Small intestine (tissue), 7 donors: ENCODE measurements around the gene SNX22. TPM values are rescaled to one million over a fixed set of nuclear protein-coding genes. Genes with fewer than 3 reads are reported as not detected.

Experiments used
- DNase-seq, 2 donors: peaks; one replicate each; pipeline versions ENCODE4 v3.0.0 to v3.0.0-alpha.2; 2013
- FAIRE-seq: peaks from 2 replicates; lab custom pipeline; 2012; peaks lifted over from hg19 to GRCh38; lab: Jason Lieb, UNC
- H3K27ac ChIP-seq, 3 donors: one replicate each; pipeline ENCODE4 v1.5.1; 2013; ENCODE audit warnings: low read length in 2 of 3, mild to moderate bottlenecking in 2 of 3, control low read depth in 1 of 3, inconsistent platforms in 1 of 3, low read depth in 1 of 3, moderate library complexity in 1 of 3
- H3K27me3 ChIP-seq, 3 donors: one replicate each; pipeline ENCODE4 v1.6.1; 2013; ENCODE audit warnings: low read length in 3 of 3, inconsistent platforms in 1 of 3; ENCODE audit not compliant: control insufficient read depth in 3 of 3, insufficient read depth in 3 of 3
- H3K36me3 ChIP-seq, 3 donors: one replicate each; pipeline ENCODE4 v1.6.1; 2013; ENCODE audit warnings: low read length in 3 of 3, inconsistent platforms in 1 of 3, low read depth in 1 of 3, mild to moderate bottlenecking in 1 of 3, moderate library complexity in 1 of 3; ENCODE audit not compliant: control insufficient read depth in 3 of 3, insufficient read depth in 2 of 3
- H3K4me1 ChIP-seq, 3 donors: one replicate each; pipeline ENCODE4 v1.6.1; 2013; ENCODE audit warnings: low read length in 2 of 3, inconsistent platforms in 1 of 3, low read depth in 1 of 3, mild to moderate bottlenecking in 1 of 3, moderate library complexity in 1 of 3; ENCODE audit not compliant: control insufficient read depth in 3 of 3, insufficient read depth in 2 of 3
- H3K4me3 ChIP-seq, 3 donors: one replicate each; pipeline ENCODE4 v1.5.1; 2013; ENCODE audit warnings: low read length in 3 of 3, control low read depth in 1 of 3, inconsistent platforms in 1 of 3, low read depth in 1 of 3, mild to moderate bottlenecking in 1 of 3, moderate library complexity in 1 of 3
- H3K9me3 ChIP-seq, 2 donors: one replicate each; pipeline ENCODE4 v1.6.1; 2013; ENCODE audit warnings: low read depth in 1 of 2, low read length in 1 of 2; ENCODE audit not compliant: control insufficient read depth in 2 of 2, insufficient read depth in 1 of 2
- WGBS, 3 donors: extraction: QIAGEN DNeasy Blood & Tissue Kit; methylation state at CpG; one replicate each; pipeline ENCODE4 v1.1.7; 2013; 5-methylcytosine and 5-hydroxymethylcytosine counted together
- polyA plus RNA-seq, 4 donors: library from polyadenylated mRNA; stranded (reverse) in 3 of 4; unstranded in 1 of 4; fragments of 200-250 nt in 3 of 4; fragments of 120-200 nt in 1 of 4; gene quantifications; one replicate each; pipeline versions ENCODE4 v1.2.1 to v1.2.3, GENCODE V29; 2013
- donor health status: healthy with polysubstance abuse.
- donor health status: control.
- donor health status: control.
- donor health status: Bipolar disorder and iron deficiency.
- donor health status: healthy.

SNX22 gene
- polyA plus RNA-seq, 4 donors: 0.54 to 1.8 (median 1.1) TPM

DNA sequence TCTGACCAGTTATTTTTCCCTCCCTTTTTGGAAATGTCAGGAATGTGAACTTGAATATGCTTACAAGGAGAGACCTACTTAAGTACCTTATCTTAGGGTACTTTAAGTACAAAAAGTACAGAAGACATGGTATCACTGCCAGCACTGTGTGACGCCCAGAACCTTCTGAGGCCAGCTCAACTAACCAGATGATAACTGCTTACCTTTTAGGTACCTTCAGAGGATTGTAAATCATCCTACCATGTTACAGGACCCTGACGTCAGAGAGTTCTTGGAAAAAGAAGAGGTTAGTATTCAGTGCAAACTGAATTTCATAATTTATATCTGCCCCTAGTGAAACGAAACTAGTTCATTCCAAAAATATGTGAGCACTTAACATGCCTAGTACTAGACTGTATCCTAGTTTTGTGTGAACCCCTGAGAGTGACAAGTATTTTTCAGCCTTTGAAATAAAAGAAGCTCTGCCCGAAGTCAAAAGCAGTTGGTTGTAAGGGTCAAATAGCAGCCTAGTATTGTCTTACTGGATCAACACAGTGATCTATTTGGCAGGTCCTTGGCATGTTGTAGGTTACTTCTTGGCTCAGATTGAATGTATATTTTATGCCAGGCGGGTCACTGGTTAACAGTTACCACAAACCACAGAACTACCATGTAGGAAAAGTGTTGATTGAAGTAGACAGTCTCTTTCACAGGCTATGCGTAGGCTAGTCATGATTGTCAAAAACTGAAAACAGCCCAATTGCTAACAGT, 23.8 kb upstream of the SNX22 start:
- H3K27me3 ChIP-seq: no peaks in the 10 kb centered on the region
- H3K9me3 ChIP-seq: no peaks in the 10 kb centered on the region
- no peak for FAIRE-seq
- no peak overlapping the region for H3K27ac ChIP-seq
- WGBS, 3 donors: 88 to 92% (median 89%) methylated on average over 6 of the region's 6 CpGs
- H3K4me3 ChIP-seq: no peak overlapping the region
- no peaks in the 10 kb centered on the region for H3K4me1 ChIP-seq
- H3K36me3 ChIP-seq: peaks cover 19 to 45% (median 44%) of the 10 kb centered on the region in 3 donors
- no peak for DNase-seq

GRCh38 chr15:64130159-64130558, 21.4 kb upstream of the SNX22 start:
- Histone ChIP-seq H3K9me3 (no peaks in the 10 kb centered on the region), H3K27me3 (no peaks in the 10 kb centered on the region), H3K36me3 (peaks cover 31 to 60% (median 51%) of the 10 kb centered on the region in 3 donors), H3K4me1 (no peaks in the 10 kb centered on the region), H3K4me3 (no peak overlapping the region), H3K27ac (no peak overlapping the region)
- DNase-seq: no peak
- FAIRE-seq: no peak
- WGBS, 3 donors: 95 to 99% (median 97%) methylated on average over 3 of the region's 3 CpGs

DNA sequence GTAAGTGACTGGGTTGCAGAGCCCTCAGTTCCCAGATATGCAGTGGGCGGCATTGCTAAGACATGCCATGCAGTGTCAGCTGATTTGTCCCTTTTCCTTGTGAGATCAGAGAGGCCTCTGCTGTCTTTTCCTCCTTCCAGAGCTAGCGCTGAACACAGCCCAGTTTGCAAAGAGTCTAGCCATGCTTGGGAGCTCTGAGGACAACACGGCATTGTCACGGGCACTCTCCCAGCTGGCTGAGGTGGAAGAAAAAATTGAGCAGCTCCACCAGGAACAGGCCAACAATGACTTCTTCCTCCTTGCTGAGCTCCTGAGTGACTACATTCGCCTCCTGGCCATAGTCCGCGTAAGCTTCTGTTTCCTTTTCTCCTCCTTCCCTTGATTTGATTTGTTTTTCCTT, 20.0 kb upstream of the SNX22 start:
- FAIRE-seq (no peak), DNase-seq (no peak)
- Histone ChIP-seq H3K4me1 (no peaks in the 10 kb centered on the region), H3K36me3 (peaks cover 31 to 66% (median 51%) of the 10 kb centered on the region in 3 donors), H3K27me3 (no peaks in the 10 kb centered on the region), H3K27ac (no peak overlapping the region), H3K4me3 (no peak overlapping the region), H3K9me3 (no peaks in the 10 kb centered on the region)
- 94 to 96% (median 94%) methylated on average over 7 of the region's 7 CpGs for WGBS, 3 donors

- 95 to 96% (median 95%) methylated on average over 4 of the region's 4 CpGs for WGBS, 3 donors
- no peaks in the 10 kb centered on the region for H3K4me1 ChIP-seq
- FAIRE-seq: no peak
- no peak overlapping the region for H3K27ac ChIP-seq
- DNase-seq: no peak
- H3K36me3 ChIP-seq: peaks cover 31 to 73% (median 51%) of the 10 kb centered on the region in 3 donors
- H3K9me3 ChIP-seq: no peaks in the 10 kb centered on the region
- no peak overlapping the region for H3K4me3 ChIP-seq
- no peaks in the 10 kb centered on the region for H3K27me3 ChIP-seq
These were observed 19.3 kb upstream of the SNX22 start for GRCh38 chr15:64132217-64132616.

DNA sequence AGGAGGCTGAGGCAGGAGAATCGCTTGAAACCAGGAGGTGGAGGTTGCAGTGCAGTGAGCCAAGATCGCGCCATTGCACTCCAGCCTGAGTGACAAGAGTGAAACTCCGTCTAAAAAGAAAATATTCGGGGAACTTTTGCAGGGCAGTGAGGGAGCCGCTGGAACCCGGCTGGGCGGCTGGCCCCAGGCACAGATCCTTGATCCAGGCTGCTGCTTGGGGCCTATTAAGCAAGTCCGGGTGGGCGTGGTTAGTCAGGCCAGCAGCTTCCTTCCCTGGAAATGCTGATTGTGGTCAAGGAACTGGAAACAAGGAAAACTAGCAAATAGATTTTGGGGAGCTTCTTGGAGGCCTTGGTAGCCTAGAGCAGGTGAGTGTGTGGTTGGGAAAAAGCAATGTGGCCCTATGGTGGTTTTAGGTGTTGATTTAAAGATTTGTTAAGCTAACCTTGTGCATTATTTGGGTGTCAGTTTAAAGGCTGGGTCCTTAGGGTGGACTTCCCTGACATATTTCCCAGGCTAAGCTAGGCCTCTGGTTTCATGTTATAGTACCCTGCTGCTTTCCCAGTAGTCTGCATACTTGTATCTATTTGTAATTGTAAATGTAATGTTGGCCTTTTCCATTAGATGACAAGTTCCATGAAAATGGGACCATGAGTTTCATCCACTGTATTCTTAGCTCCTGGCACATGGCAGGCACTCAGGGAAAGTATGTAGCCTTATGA, 17.7 kb upstream of the SNX22 start:
- FAIRE-seq (no peak), DNase-seq (no peak)
- H3K36me3 ChIP-seq: peaks cover 33 to 80% (median 49%) of the 10 kb centered on the region in 3 donors
- H3K27ac ChIP-seq: no peak overlapping the region
- no peaks in the 10 kb centered on the region for H3K9me3 ChIP-seq
- 94 to 97% (median 95%) methylated on average over 10 of the region's 10 CpGs for WGBS, 3 donors
- H3K4me1 ChIP-seq: no peaks in the 10 kb centered on the region
- no peak overlapping the region for H3K4me3 ChIP-seq
- H3K27me3 ChIP-seq: no peaks in the 10 kb centered on the region

DNA sequence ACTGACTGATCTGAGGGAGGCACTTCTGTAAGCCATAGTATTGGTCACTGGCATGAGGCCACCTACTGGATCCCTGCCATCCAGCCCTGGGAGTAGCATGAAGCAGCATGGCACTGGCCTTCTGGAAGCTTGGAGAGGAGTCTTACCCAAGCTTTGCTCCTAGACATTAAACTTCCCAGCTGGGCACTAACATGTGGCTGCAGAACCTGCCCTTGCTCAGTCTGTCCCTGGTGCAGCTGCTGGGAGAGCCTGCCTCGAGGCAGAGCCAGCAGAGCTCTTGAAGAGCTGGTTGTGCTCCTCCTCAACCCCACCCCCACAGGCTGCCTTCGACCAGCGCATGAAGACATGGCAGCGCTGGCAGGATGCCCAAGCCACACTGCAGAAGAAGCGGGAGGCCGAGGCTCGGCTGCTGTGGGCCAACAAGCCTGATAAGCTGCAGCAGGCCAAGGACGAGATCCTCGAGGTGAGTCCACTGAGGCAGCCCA, 17.1 kb upstream of the SNX22 start:
- H3K27ac ChIP-seq: no peak overlapping the region
- no peaks in the 10 kb centered on the region for H3K4me1 ChIP-seq
- no peaks in the 10 kb centered on the region for H3K9me3 ChIP-seq
- no peak overlapping the region for H3K4me3 ChIP-seq
- H3K27me3 ChIP-seq: no peaks in the 10 kb centered on the region
- no peak for DNase-seq
- 83 to 90% (median 83%) methylated on average over 9 of the region's 9 CpGs for WGBS, 3 donors
- FAIRE-seq: no peak
- peaks cover 33 to 77% (median 47%) of the 10 kb centered on the region in 3 donors for H3K36me3 ChIP-seq

- DNase-seq (no peak), FAIRE-seq (no peak)
- Histone ChIP-seq H3K9me3 (no peaks in the 10 kb centered on the region), H3K27me3 (no peaks in the 10 kb centered on the region), H3K4me3 (no peak overlapping the region), H3K36me3 (peaks cover 25 to 66% (median 40%) of the 10 kb centered on the region in 3 donors), H3K27ac (no peak overlapping the region), H3K4me1 (no peaks in the 10 kb centered on the region)
- WGBS, 3 donors: 93 to 97% (median 95%) methylated on average over 7 of the region's 7 CpGs
These were observed 15.2 kb upstream of the SNX22 start for GRCh38 chr15:64136347-64136746.

- H3K27me3 ChIP-seq: no peaks in the 10 kb centered on the region
- DNase-seq (no peak), FAIRE-seq (no peak)
- no peaks in the 10 kb centered on the region for H3K9me3 ChIP-seq
- H3K4me3 ChIP-seq: no peak overlapping the region
- H3K27ac ChIP-seq: no peak overlapping the region
- 70 to 75% (median 70%) methylated on average over 8 of the region's 8 CpGs for WGBS, 3 donors
- H3K36me3 ChIP-seq: peaks cover 19 to 67% (median 32%) of the 10 kb centered on the region in 3 donors
- H3K4me1 ChIP-seq: no peaks in the 10 kb centered on the region
These were observed 14.2 kb upstream of the SNX22 start for GRCh38 chr15:64137226-64137833.
